ENCODE measurements around the gene TMEM134.

TMEM134 gene

DNA sequence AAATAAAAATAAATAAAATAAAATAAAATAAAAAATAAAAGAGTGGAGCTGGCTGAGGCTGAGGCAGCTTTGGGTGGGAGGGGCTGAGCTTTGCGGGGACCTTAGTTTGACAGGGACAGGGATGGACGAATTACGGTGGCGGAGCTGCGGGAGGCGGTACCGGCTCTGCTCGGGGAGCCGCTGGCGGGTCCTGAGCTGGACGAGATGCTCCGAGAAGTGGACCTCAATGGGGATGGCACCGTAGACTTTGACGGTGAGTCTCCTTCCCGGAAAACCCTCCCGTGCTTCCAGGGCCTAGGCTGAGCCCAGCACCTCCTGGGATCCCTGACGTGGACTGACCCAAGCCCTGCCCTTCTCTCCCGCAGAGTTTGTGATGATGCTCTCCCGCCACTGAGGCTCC is 10.8 kb downstream of the TMEM134 start:
- TF ChIP-seq, protein P1, sequence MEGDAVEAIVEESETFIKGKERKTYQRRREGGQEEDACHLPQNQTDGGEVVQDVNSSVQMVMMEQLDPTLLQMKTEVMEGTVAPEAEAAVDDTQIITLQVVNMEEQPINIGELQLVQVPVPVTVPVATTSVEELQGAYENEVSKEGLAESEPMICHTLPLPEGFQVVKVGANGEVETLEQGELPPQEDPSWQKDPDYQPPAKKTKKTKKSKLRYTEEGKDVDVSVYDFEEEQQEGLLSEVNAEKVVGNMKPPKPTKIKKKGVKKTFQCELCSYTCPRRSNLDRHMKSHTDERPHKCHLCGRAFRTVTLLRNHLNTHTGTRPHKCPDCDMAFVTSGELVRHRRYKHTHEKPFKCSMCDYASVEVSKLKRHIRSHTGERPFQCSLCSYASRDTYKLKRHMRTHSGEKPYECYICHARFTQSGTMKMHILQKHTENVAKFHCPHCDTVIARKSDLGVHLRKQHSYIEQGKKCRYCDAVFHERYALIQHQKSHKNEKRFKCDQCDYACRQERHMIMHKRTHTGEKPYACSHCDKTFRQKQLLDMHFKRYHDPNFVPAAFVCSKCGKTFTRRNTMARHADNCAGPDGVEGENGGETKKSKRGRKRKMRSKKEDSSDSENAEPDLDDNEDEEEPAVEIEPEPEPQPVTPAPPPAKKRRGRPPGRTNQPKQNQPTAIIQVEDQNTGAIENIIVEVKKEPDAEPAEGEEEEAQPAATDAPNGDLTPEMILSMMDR (conservative IDR thresholded peaks at IDR 0.05; ENCODE audit: low read depth, low read length) = no peak
- DNase-seq (ENCODE audit: low read depth) = no peak
- no peak overlapping the region for H3K4me3 ChIP-seq (ENCODE audit: low read length)

- no peak for DNase-seq (ENCODE audit: low read depth)
- no peak overlapping the region for H3K4me3 ChIP-seq (ENCODE audit: low read length)
- TF ChIP-seq, protein P1 (conservative IDR thresholded peaks at IDR 0.05; ENCODE audit: low read depth, low read length) = no peak
Measured at GRCh38 chr11:67457453-67457852, 11.6 kb downstream of the TMEM134 start.

- no peak overlapping the region for H3K4me3 ChIP-seq (ENCODE audit: low read length)
- no peak for DNase-seq (ENCODE audit: low read depth)
- TF ChIP-seq, protein P1 (conservative IDR thresholded peaks at IDR 0.05; ENCODE audit: low read depth, low read length) = no peak
Measured at GRCh38 chr11:67456068-67456705, 12.9 kb downstream of the TMEM134 start.

GRCh38 chr11:67455054-67455453 is 14.0 kb downstream of the TMEM134 start, which contains the start of gene CABP4:
TSS of gene CABP4 (plus strand) at chr11:67455354. CDS start at chr11:67455424, 70 bp downstream.
- TF ChIP-seq, protein P1 (conservative IDR thresholded peaks at IDR 0.05; ENCODE audit: low read depth, low read length) = no peak
- DNase-seq (ENCODE audit: low read depth) = no peak
- H3K4me3 ChIP-seq (ENCODE audit: low read length) = no peak within 1 kb of the TSS

DNA sequence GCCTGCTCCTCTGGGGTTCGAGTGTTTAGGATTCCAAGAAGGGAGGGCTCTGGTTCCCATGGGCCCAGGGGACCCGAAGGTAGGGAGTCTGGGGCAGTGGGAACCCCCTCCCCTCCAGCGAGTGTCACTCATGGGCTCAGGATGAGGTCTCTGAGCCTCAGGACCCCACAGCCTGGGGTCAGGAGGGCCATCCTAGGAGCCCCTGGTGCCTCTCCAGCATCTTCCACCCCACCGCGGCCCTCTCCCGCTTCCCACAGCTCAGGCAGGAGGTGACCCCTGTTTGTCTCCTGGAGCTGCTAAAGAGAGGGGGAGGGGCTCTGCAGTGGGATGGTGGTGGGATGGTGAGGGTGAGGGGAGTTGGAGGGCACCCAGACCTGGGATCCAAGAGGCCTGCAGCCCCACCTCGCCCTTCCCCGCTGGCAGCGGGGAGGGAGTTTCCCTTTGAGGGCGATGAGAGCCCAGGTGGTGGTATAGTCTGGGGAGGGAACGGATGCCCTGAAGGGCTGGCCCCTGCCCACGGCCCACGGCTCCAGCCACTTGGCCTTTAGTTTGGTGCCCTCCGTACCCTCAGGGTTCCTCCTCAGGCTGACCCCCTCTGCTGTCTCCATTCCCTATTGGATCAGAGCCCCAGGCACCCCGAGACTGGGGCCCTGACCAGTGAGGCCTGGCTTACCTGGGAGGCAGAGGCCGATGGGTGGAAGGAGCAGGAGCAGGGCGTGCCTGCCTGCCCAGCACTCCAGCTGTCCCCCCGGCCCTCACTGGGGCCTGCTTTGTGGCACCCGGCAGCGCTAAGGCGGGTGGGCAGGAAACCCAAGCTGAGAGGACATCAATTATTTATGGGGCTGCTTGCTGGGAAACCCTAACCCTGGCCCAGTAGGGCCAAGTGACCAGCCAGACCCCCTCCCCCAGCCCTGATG is 15.0 kb downstream of the TMEM134 start:
- H3K4me3 ChIP-seq (ENCODE audit: low read length) = no peak overlapping the region
- TF ChIP-seq, protein P1 (conservative IDR thresholded peaks at IDR 0.05; ENCODE audit: low read depth, low read length) = no peak
- DNase-seq (ENCODE audit: low read depth) = no peak

DNA sequence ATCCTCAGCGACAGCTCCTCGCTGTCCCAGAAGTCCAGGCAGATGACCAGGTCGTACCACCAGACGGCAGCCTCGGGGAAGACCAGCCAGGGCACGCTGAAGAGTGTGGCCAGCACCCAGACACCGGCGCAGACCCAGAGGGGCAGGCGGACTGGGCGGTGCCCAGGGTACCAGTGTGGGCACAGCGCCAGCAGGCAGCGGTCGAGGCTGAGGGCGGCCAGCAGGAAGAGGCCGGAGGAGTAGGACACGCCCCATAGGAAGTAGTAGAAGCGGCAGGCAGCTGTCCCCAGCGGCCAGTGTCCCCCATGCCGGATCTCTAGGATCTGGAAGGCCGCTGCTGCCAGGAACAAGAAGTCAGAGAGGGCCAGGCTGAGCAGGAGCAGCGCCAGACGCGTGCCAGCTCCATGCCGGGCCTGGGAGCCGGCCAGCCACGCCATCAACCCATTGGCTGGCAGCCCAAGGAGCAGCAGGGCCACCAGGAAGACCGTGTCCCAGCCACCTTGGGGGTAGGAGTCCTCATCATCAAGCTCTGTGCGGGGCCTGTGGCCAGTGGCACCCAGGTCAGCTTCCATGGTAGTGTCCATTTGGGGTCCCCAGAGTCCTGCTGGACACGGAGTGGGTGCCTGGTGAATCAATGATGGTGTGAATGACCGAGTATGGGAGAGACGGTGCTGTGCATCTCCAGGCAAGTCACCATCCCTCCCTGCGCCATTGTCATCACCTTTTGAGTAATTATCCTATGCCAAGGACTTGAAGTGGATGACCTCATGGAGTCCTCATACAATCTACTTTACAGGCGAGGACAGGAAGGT is 16.7 kb downstream of the TMEM134 start, which contains the start of gene GPR152:
Gene GPR152 (minus strand): TSS at position 589 of the 812 bp plus-strand sequence. CDS start 5 bp downstream, at position 584.
- TF ChIP-seq, protein P1 (conservative IDR thresholded peaks at IDR 0.05; ENCODE audit: low read depth, low read length) = no peak
- no peak within 1 kb of the TSS for H3K4me3 ChIP-seq (ENCODE audit: low read length)
- DNase-seq (ENCODE audit: low read depth) = no peak
